Esophagus muscularis mucosa (tissue), 4 donors: Measurements from ENCODE around the gene CDC42EP3. TPM values are rescaled to one million over a fixed set of nuclear protein-coding genes. Genes with fewer than 3 reads are reported as not detected.

Experiments
- DNase-seq: peaks from one replicate; pipeline ENCODE4 v3.0.0-alpha.2; 2017; ENCODE audit errors: extremely low spot score
- H3K27ac ChIP-seq, 4 donors: fragments of 200-600 bp; sonication (generic); replicated peaks in 1 of 4; 1 replicate in 3 of 4; 2 replicates in 1 of 4; pipeline ENCODE4 v1.5.1; 2016 to 2019; ENCODE audit warnings: mild to moderate bottlenecking in 1 of 4
- H3K27me3 ChIP-seq, 4 donors: fragments of 200-600 bp; sonication (generic); one replicate each; pipeline versions ENCODE4 v1.5.1 to v1.6.0; 2016 to 2019
- H3K36me3 ChIP-seq, 4 donors: fragments of 200-600 bp; sonication (generic); one replicate each; pipeline ENCODE4 v1.5.1; 2016 to 2019
- H3K4me1 ChIP-seq, 4 donors: fragments of 200-600 bp; sonication (generic); one replicate each; pipeline ENCODE4 v1.5.1; 2016 to 2019
- H3K4me3 ChIP-seq, 4 donors: fragments of 200-600 bp; sonication (generic); 1 replicate in 2 of 4; 2 replicates in 2 of 4; pipeline ENCODE4 v1.5.1; 2016 to 2019; ENCODE audit warnings: mild to moderate bottlenecking in 4 of 4, moderate library complexity in 1 of 4
- H3K9me3 ChIP-seq, 4 donors: fragments of 200-600 bp; sonication (generic); 1 replicate in 3 of 4; 2 replicates in 1 of 4; pipeline ENCODE4 v1.5.1; 2016 to 2019
- EP300 ChIP-seq: sonication (generic); formaldehyde crosslinking; IDR thresholded peaks from one replicate; pipeline ENCODE4 v1.6.1; 2017; ENCODE audit warnings: antibody characterized with exemption
- POLR2A ChIP-seq: fragments of 450-650 bp; IDR thresholded peaks from one replicate; pipeline ENCODE4 v1.6.1; 2017; ENCODE audit warnings: antibody characterized with exemption, moderate library complexity, mild to moderate bottlenecking, low read depth
- POLR2AphosphoS5 ChIP-seq, 2 donors: sonication (generic); formaldehyde crosslinking; IDR thresholded peaks; one replicate each; pipeline ENCODE4 v1.6.1; 2017; ENCODE audit warnings: antibody characterized with exemption in 2 of 2
- WGBS: methylation state at CpG from one replicate; pipeline ENCODE4 v1.1.5; 2018; 5-methylcytosine and 5-hydroxymethylcytosine counted together
- intact Hi-C: fragments of 100-400 bp; cut with DNase I; formaldehyde crosslinking; loops from one replicate; pipeline ENCODE4 v1.15.1; 2023
- total RNA-seq, 4 donors: library from RNA; depleted of rRNA; stranded (reverse); fragments of >200 nt; gene quantifications; one replicate each; pipeline versions ENCODE4 v1.1.0 to v1.2.1, GENCODE V29; 2016
- TF ChIP-seq, protein P1 (sequence below), 3 experiments: fragments of 200-600 bp in 2 of 3; fragments of 450-650 bp in 1 of 3; sonication (generic) in 2 of 3; IDR thresholded peaks; one replicate each; pipeline ENCODE4 v1.5.1; 2017 to 2019; ENCODE audit warnings: antibody characterized with exemption in 3 of 3, mild to moderate bottlenecking in 2 of 3, moderate library complexity in 1 of 3

Gene CDC42EP3
- total RNA-seq, 4 donors from 2014 or later = 67.7 to 217 (median 112) TPM

DNA sequence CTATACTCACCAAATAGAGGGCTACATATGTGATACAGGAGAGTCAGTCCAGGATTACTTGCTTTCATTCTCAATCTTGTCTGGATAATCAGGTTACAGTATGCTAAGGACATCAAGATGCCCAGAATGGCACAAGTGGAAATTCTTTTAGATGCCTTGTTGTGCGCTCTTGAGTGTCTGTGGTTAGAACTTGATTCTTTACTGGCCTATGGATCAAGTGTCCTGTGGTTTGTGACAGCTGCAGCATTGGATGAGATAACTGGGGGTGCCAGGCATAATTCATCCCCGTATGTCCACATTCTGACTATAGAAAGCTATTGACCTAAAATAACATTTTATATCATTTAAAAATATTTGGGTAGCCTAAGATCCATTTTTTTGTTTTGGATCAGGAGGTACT, 40.1 kb downstream of the CDC42EP3 start:
- DNase-seq = no peak
- no peaks in the 10 kb centered on the region for H3K27me3 ChIP-seq
- no peak overlapping the region for H3K27ac ChIP-seq
- H3K9me3 ChIP-seq = no peaks in the 10 kb centered on the region
- no peak for TF ChIP-seq POLR2AphosphoS5 (IDR thresholded peaks at IDR 0.05)
- TF ChIP-seq, protein P1, sequence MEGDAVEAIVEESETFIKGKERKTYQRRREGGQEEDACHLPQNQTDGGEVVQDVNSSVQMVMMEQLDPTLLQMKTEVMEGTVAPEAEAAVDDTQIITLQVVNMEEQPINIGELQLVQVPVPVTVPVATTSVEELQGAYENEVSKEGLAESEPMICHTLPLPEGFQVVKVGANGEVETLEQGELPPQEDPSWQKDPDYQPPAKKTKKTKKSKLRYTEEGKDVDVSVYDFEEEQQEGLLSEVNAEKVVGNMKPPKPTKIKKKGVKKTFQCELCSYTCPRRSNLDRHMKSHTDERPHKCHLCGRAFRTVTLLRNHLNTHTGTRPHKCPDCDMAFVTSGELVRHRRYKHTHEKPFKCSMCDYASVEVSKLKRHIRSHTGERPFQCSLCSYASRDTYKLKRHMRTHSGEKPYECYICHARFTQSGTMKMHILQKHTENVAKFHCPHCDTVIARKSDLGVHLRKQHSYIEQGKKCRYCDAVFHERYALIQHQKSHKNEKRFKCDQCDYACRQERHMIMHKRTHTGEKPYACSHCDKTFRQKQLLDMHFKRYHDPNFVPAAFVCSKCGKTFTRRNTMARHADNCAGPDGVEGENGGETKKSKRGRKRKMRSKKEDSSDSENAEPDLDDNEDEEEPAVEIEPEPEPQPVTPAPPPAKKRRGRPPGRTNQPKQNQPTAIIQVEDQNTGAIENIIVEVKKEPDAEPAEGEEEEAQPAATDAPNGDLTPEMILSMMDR (IDR thresholded peaks at IDR 0.05) = no peak
- intact Hi-C loops = no loop called here
- no peaks in the 10 kb centered on the region for H3K36me3 ChIP-seq
- H3K4me1 ChIP-seq = peaks cover 3 to 9% (median 7%) of the 10 kb centered on the region in 4 donors
- no peak overlapping the region for H3K4me3 ChIP-seq
- WGBS = 97% methylated on average over 2 of the region's 2 CpGs

DNA sequence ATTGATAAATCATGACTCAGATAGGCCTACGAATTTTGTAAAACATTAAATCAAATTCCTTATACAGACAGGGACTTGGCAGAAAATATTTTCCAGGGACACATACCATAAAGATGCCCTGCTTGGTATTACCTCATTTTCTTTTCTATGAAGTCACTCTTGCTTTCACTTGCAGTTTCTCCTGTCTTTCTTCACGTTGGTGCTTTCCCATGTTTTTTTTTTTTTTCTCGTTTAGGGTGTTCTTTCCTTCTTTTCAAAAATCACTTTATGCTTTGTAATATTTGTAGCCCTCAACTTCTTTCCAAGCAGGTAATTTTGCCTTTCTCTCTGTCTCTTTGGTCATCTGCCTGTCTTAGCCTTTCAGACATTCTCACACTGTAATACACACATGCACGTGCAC, 40.7 kb downstream of the CDC42EP3 start:
- WGBS = 84% methylated on average over 4 of the region's 4 CpGs
- no peak for DNase-seq
- no peaks in the 10 kb centered on the region for H3K9me3 ChIP-seq
- no peak overlapping the region for H3K4me3 ChIP-seq
- H3K36me3 ChIP-seq = no peaks in the 10 kb centered on the region
- H3K4me1 ChIP-seq = peaks cover 7 to 14% (median 12%) of the 10 kb centered on the region in 4 donors
- H3K27ac ChIP-seq = no peak overlapping the region
- H3K27me3 ChIP-seq = no peaks in the 10 kb centered on the region
- TF ChIP-seq, protein P1 (IDR thresholded peaks at IDR 0.05) = no peak
- no peak for TF ChIP-seq POLR2A
- no peak for TF ChIP-seq EP300
- TF ChIP-seq POLR2AphosphoS5 (IDR thresholded peaks at IDR 0.05) = no peak
- intact Hi-C loops = no loop called here

DNA sequence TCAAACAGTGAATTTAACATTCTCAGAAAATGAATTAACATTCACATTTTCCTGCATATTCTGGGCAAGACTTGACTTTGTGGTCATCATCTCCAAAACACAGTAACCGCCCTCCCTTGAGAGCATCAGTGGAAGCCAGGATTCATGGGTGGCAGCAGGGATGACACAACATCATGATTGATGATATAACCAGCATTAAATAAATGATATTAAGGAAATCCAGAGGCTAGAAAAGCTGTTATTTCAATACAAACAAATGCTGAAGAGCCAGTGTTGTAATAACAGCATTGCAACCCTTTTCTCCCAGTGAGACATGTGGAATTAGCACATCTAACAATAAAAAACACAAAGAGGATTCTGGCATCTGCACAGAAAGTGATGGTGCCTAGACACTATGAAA, 41.1 kb downstream of the CDC42EP3 start:
- TF ChIP-seq POLR2A = no peak
- TF ChIP-seq POLR2AphosphoS5 (IDR thresholded peaks at IDR 0.05) = no peak
- no peak for TF ChIP-seq EP300
- TF ChIP-seq, protein P1 (IDR thresholded peaks at IDR 0.05) = no peak
- H3K27me3 ChIP-seq = no peaks in the 10 kb centered on the region
- DNase-seq = no peak
- peaks cover 9 to 19% (median 17%) of the 10 kb centered on the region in 4 donors for H3K4me1 ChIP-seq
- no peaks in the 10 kb centered on the region for H3K9me3 ChIP-seq
- H3K36me3 ChIP-seq = no peaks in the 10 kb centered on the region
- no peak overlapping the region for H3K27ac ChIP-seq
- intact Hi-C loops = no loop called here
- no peak overlapping the region for H3K4me3 ChIP-seq
- 85% methylated on average over 1 of the region's 1 CpG for WGBS

DNA sequence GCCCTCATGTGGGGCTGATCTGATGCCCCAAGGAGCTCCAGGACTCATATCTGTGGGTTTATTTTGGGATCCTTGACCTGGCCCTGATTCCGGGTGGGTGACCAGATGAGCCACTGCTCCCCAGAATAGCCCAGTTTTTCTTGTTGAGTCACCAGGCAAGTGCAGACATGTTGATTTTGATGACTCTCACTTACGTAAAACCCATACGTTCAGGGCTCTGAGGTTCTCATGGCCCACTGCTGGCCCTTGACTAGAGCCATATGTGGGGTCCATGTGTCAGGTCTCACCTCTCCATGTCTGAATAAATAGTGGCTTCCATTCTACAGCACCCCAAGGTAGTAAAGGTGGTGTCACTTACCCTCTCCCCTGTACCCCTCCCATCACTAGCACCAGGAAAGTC, 41.9 kb downstream of the CDC42EP3 start:
- WGBS = 88% methylated on average over 3 of the region's 3 CpGs
- H3K4me3 ChIP-seq = no peak overlapping the region
- intact Hi-C loops = no loop called here

DNA sequence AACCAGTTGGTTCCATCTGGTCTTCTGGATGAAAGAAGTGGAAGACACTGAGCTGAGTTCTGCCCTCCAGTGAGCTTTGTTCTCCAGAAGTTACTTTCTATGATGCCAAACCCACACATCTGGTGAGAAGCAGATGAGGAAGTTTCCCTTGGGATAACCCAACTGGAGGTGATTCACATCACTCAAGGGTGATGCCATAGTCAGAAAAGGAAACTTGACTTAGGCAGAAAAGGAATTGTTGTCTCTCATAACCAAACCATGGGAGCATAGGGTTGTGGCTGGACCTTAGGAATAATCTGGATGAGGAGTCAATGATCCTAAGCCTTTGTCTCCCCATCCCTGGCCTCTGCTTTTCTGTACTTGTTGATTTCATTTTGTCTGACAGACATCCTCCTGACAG, 43.7 kb downstream of the CDC42EP3 start:
- TF ChIP-seq POLR2A (no peak), POLR2AphosphoS5 (IDR thresholded peaks at IDR 0.05) (no peak), EP300 (no peak)
- TF ChIP-seq, protein P1 (IDR thresholded peaks at IDR 0.05) = no peak
- H3K9me3 ChIP-seq = no peaks in the 10 kb centered on the region

More for the DNA sequence above, 41.9 kb downstream of the CDC42EP3 start:
- no peak for TF ChIP-seq POLR2AphosphoS5 (IDR thresholded peaks at IDR 0.05)
- H3K4me1 ChIP-seq = peaks cover 9 to 26% (median 24%) of the 10 kb centered on the region in 4 donors
- no peak for DNase-seq
- H3K27me3 ChIP-seq = no peaks in the 10 kb centered on the region
- H3K27ac ChIP-seq = no peak overlapping the region
- no peaks in the 10 kb centered on the region for H3K36me3 ChIP-seq
- H3K9me3 ChIP-seq = no peaks in the 10 kb centered on the region

More for the DNA sequence above, 43.7 kb downstream of the CDC42EP3 start:
- Histone ChIP-seq H3K27ac (no peak overlapping the region), H3K36me3 (no peaks in the 10 kb centered on the region), H3K4me3 (no peak overlapping the region), H3K4me1 (peaks cover 9 to 30% (median 25%) of the 10 kb centered on the region in 4 donors), H3K27me3 (no peaks in the 10 kb centered on the region)
- intact Hi-C loops = no loop called here
- no peak for DNase-seq
